ENCODE data around the gene MYO1D.

- TF ChIP-seq CTCF (IDR thresholded peaks at IDR 0.05; ENCODE audit: insufficient read depth, low read depth, low read length) (no peak), EZH2 (IDR thresholded peaks at IDR 0.05; ENCODE audit: insufficient read depth, low read length) (no peak)
Observed at GRCh38 chr17:32795339-32795979, 81.5 kb downstream of the MYO1D start.
